Measurements from ENCODE around the gene SLC35G4. TPM values are rescaled to one million over a fixed set of nuclear protein-coding genes. Genes with fewer than 3 reads are reported as not detected.
"Not testable (repeated sequence)": the region's sequence is repeated elsewhere in the genome, so short reads cannot be mapped to it uniquely, and the experiment has no call there.

The SLC35G4 gene
- total and polyA plus RNA-seq, 2 donors (not counting 1 experiment from before 2014, with no cell fraction given) = not detected

- TF ChIP-seq EZH2 (IDR thresholded peaks at IDR 0.05; ENCODE audit: borderline replicate concordance, insufficient read depth, low read depth, low read length, poor library complexity, severe bottlenecking) (no peak), CTCF (IDR thresholded peaks at IDR 0.05) (no peak)
- Histone ChIP-seq H3K27me3 (replicated peaks in 1 of 4; ENCODE audit: control extremely low read depth in 1 of 4, control insufficient read depth in 3 of 4, insufficient read depth in 4 of 4, low read length in 3 of 4) (no peaks in the 10 kb centered on the region), H4K20me1 (ENCODE audit: control insufficient read depth, insufficient read depth, low read length, poor library complexity, severe bottlenecking) (no peaks in the 10 kb centered on the region), H3K79me2 (ENCODE audit: control insufficient read depth, insufficient read depth, low read length) (no peaks in the 10 kb centered on the region), H3K36me3 (replicated peaks in 1 of 2; ENCODE audit: control extremely low read depth in 1 of 2, control insufficient read depth in 1 of 2, extremely low read depth in 1 of 2, insufficient read depth in 2 of 2, low read length in 1 of 2) (no peaks in the 10 kb centered on the region), H3K4me3 (ENCODE audit: control extremely low read depth in 1 of 5, extremely low read depth in 1 of 5, insufficient read depth in 1 of 5, low read depth in 2 of 5, low read length in 4 of 5) (no peak overlapping the region), H3K4me1 (ENCODE audit: control insufficient read depth in 2 of 2, insufficient read depth in 2 of 2, low read length in 2 of 2) (no peaks in the 10 kb centered on the region), H2AFZ (ENCODE audit: insufficient read depth, low read depth, low read length, poor library complexity, severe bottlenecking) (no peak overlapping the region), H3K27ac (ENCODE audit: low read length in 2 of 2) (no peak overlapping the region), H3K9me3 (ENCODE audit: control extremely low read depth in 1 of 3, control insufficient read depth in 2 of 3, insufficient read depth in 1 of 3, low read length in 2 of 3) (peaks cover 0 to 1% (median under 1%) of the 10 kb centered on the region in 3 donors), H3K4me2 (replicated peaks; ENCODE audit: low read depth, low read length, poor library complexity, severe bottlenecking) (no peak overlapping the region), H3K9ac (ENCODE audit: low read length) (no peak overlapping the region)
- DNase-seq (no peak), ATAC-seq (ENCODE audit: low read depth) (no peak)
- WGBS (ENCODE audit: insufficient coverage) = 21% methylated on average over 2 of the region's 2 CpGs
- intact Hi-C loops (cut with micrococcal nuclease) = no loop called here
- H3K4me1 Mint-ChIP-seq = no peaks in the 10 kb centered on the region
- H3K27me3 Mint-ChIP-seq = peaks cover 10% of the 10 kb centered on the region
- no peak overlapping the region for H3K27ac Mint-ChIP-seq
- H3K9me3 Mint-ChIP-seq (ENCODE audit: insufficient read depth) = no peaks in the 10 kb centered on the region
- POLR2A ChIA-PET = no interaction called here
- no peak overlapping the region for H3K4me3 Mint-ChIP-seq
- CTCF ChIA-PET = no interaction called here
Observed at GRCh38 chr18:11607906-11608305, 1.5 kb upstream of the SLC35G4 start.

GRCh38 chr18:11608618-11609017 lies 778 bp upstream of the SLC35G4 start:
- H3K4me3 Mint-ChIP-seq; H3K4me1 ChIP-seq (ENCODE audit: control insufficient read depth in 2 of 2, insufficient read depth in 2 of 2, low read length in 2 of 2); H4K20me1 ChIP-seq (ENCODE audit: control insufficient read depth, insufficient read depth, low read length, poor library complexity, severe bottlenecking); H3K36me3 ChIP-seq (replicated peaks in 1 of 2; ENCODE audit: control extremely low read depth in 1 of 2, control insufficient read depth in 1 of 2, extremely low read depth in 1 of 2, insufficient read depth in 2 of 2, low read length in 1 of 2); ATAC-seq (ENCODE audit: low read depth); H3K79me2 ChIP-seq (ENCODE audit: control insufficient read depth, insufficient read depth, low read length); H3K9ac ChIP-seq (ENCODE audit: low read length); H3K9me3 ChIP-seq (ENCODE audit: control extremely low read depth in 1 of 3, control insufficient read depth in 2 of 3, insufficient read depth in 1 of 3, low read length in 2 of 3); POLR2A ChIA-PET; H3K9me3 Mint-ChIP-seq (ENCODE audit: insufficient read depth); H3K4me3 ChIP-seq (ENCODE audit: control extremely low read depth in 1 of 5, extremely low read depth in 1 of 5, insufficient read depth in 1 of 5, low read depth in 2 of 5, low read length in 4 of 5); H3K4me1 Mint-ChIP-seq; H3K27me3 ChIP-seq (replicated peaks in 1 of 4; ENCODE audit: control extremely low read depth in 1 of 4, control insufficient read depth in 3 of 4, insufficient read depth in 4 of 4, low read length in 3 of 4); CTCF ChIA-PET; H3K27ac Mint-ChIP-seq; DNase-seq; H3K4me2 ChIP-seq (replicated peaks; ENCODE audit: low read depth, low read length, poor library complexity, severe bottlenecking); intact Hi-C loops (cut with micrococcal nuclease); H2AFZ ChIP-seq (ENCODE audit: insufficient read depth, low read depth, low read length, poor library complexity, severe bottlenecking); H3K27ac ChIP-seq (ENCODE audit: low read length in 2 of 2): not testable (repeated sequence)
- peaks cover 10% of the 10 kb centered on the region for H3K27me3 Mint-ChIP-seq
- WGBS (ENCODE audit: insufficient coverage) = no CpG with 5 or more reads among the region's 19 CpGs

GRCh38 chr18:11613073-11613472 lies 3.7 kb downstream of the SLC35G4 start:
- DNase-seq; H2AFZ ChIP-seq (ENCODE audit: insufficient read depth, low read depth, low read length, poor library complexity, severe bottlenecking); intact Hi-C loops (cut with micrococcal nuclease); CTCF ChIA-PET; H3K9me3 Mint-ChIP-seq (ENCODE audit: insufficient read depth); H3K79me2 ChIP-seq (ENCODE audit: control insufficient read depth, insufficient read depth, low read length); POLR2A ChIA-PET; H3K4me1 ChIP-seq (ENCODE audit: control insufficient read depth in 2 of 2, insufficient read depth in 2 of 2, low read length in 2 of 2); H3K27ac Mint-ChIP-seq; H3K27me3 Mint-ChIP-seq; H3K4me3 Mint-ChIP-seq; H3K36me3 ChIP-seq (replicated peaks in 1 of 2; ENCODE audit: control extremely low read depth in 1 of 2, control insufficient read depth in 1 of 2, extremely low read depth in 1 of 2, insufficient read depth in 2 of 2, low read length in 1 of 2); H4K20me1 ChIP-seq (ENCODE audit: control insufficient read depth, insufficient read depth, low read length, poor library complexity, severe bottlenecking); H3K4me3 ChIP-seq (ENCODE audit: control extremely low read depth in 1 of 5, extremely low read depth in 1 of 5, insufficient read depth in 1 of 5, low read depth in 2 of 5, low read length in 4 of 5); H3K27ac ChIP-seq (ENCODE audit: low read length in 2 of 2); H3K4me2 ChIP-seq (replicated peaks; ENCODE audit: low read depth, low read length, poor library complexity, severe bottlenecking); H3K27me3 ChIP-seq (replicated peaks in 1 of 4; ENCODE audit: control extremely low read depth in 1 of 4, control insufficient read depth in 3 of 4, insufficient read depth in 4 of 4, low read length in 3 of 4); ATAC-seq (ENCODE audit: low read depth); H3K4me1 Mint-ChIP-seq; H3K9ac ChIP-seq (ENCODE audit: low read length): not testable (repeated sequence)
- H3K9me3 ChIP-seq (ENCODE audit: control extremely low read depth in 1 of 3, control insufficient read depth in 2 of 3, insufficient read depth in 1 of 3, low read length in 2 of 3) = peaks cover 0 to 15% (median 0%) of the 10 kb centered on the region in 3 donors
- 90% methylated on average over 16 of the region's 18 CpGs for WGBS (ENCODE audit: insufficient coverage)

All from B cell (primary cell).